ENCODE measurements around the gene TXNRD3.

DNA sequence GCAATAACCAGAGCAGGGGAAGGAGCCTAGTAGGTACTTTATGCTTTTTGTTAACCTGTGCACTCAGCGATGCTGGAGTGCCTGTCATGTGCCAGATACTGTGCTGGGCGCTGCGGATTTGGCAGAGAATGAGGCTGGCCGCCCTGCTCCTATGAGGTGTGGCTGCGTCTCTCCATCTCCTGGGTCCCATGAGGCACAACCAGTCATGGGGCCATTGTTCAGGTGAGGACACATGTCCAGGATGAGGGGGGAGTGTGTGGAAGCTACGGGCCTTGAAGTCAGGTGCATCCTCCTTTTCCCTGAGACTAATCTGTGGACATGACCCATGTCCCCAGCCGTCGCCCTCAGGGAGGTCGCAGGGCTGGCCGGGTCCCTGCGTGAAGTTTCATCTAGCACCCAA, 963 bp upstream of the TXNRD3 start:
- TF ChIP-seq CTCF (IDR thresholded peaks at IDR 0.05; ENCODE audit: low read depth, low read length) (no peak), EZH2phosphoT487 (IDR thresholded peaks at IDR 0.05; ENCODE audit: low read depth) (no peak)
